GM21576 (cell line): ENCODE results near the gene MINDY1.

Source experiments
- ATAC-seq: cut with Tn5 transposase; IDR thresholded peaks from one replicate; pipeline ENCODE4 v1.9.1; 2021; ENCODE audit warnings: mild to moderate bottlenecking, moderate library complexity; ENCODE audit not compliant: unreplicated experiment

MINDY1 gene

GRCh38 chr1:150968491-150968890 lies 38.2 kb downstream of the MINDY1 start:
- no peak for ATAC-seq

GRCh38 chr1:150967936-150968335 lies 38.8 kb downstream of the MINDY1 start:
- ATAC-seq: no peak

- no peak for ATAC-seq
Measured at GRCh38 chr1:150966011-150966410, 40.7 kb downstream of the MINDY1 start.

GRCh38 chr1:150965605-150966004 lies 41.1 kb downstream of the MINDY1 start:
- ATAC-seq: no peak

GRCh38 chr1:150964164-150964489 lies 42.6 kb downstream of the MINDY1 start:
- ATAC-seq: no peak

- ATAC-seq: no peak
Measured at GRCh38 chr1:150963321-150964163, 43.2 kb downstream of the MINDY1 start.

- no peak for ATAC-seq
Measured at GRCh38 chr1:150961756-150962155, 44.9 kb downstream of the MINDY1 start.

- ATAC-seq: no peak
Measured at GRCh38 chr1:150960646-150961045, 46.1 kb downstream of the MINDY1 start.

- ATAC-seq: no peak
Measured at GRCh38 chr1:150957666-150958065, 49.0 kb downstream of the MINDY1 start.

GRCh38 chr1:150955280-150955679 lies 51.4 kb downstream of the MINDY1 start:
- ATAC-seq: no peak

- ATAC-seq: no peak
Measured at GRCh38 chr1:150954708-150955107, 52.0 kb downstream of the MINDY1 start.
